ENCODE measurements around the gene WNT2B.

DNA sequence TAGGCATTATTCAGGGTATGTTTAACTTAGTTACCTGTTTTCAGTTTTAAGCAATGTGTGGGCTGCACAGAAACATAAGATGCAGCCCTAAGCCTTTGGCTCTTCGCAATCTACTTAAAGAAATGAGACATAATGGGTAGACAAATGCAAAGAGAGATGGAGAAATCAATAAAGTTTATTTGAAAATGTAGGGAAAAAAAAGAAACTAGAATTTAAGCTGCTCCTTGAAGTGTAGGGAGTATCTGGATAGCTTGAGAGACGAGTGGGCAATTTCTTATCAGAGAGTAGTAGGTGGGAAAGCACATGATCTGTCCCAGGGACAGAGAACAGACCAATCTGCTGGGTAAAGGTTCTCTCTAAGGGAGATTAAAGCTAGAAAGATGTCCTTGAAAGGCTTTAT lies 8.9 kb downstream of the WNT2B start:
- TF ChIP-seq POLR2A (IDR thresholded peaks at IDR 0.05; ENCODE audit: extremely low read depth, insufficient read length): no peak
- TF ChIP-seq, protein P1, sequence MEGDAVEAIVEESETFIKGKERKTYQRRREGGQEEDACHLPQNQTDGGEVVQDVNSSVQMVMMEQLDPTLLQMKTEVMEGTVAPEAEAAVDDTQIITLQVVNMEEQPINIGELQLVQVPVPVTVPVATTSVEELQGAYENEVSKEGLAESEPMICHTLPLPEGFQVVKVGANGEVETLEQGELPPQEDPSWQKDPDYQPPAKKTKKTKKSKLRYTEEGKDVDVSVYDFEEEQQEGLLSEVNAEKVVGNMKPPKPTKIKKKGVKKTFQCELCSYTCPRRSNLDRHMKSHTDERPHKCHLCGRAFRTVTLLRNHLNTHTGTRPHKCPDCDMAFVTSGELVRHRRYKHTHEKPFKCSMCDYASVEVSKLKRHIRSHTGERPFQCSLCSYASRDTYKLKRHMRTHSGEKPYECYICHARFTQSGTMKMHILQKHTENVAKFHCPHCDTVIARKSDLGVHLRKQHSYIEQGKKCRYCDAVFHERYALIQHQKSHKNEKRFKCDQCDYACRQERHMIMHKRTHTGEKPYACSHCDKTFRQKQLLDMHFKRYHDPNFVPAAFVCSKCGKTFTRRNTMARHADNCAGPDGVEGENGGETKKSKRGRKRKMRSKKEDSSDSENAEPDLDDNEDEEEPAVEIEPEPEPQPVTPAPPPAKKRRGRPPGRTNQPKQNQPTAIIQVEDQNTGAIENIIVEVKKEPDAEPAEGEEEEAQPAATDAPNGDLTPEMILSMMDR (IDR thresholded peaks at IDR 0.05; ENCODE audit: low read depth, low read length): no peak
- no peak for TF ChIP-seq MYC (IDR thresholded peaks at IDR 0.05; ENCODE audit: low read depth, low read length)
- TF ChIP-seq, protein P2, sequence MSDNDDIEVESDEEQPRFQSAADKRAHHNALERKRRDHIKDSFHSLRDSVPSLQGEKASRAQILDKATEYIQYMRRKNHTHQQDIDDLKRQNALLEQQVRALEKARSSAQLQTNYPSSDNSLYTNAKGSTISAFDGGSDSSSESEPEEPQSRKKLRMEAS (IDR thresholded peaks at IDR 0.05; ENCODE audit: low read depth, low read length): no peak
